ENCODE measurements around the gene PRRX1. TPM values are rescaled to one million over a fixed set of nuclear protein-coding genes. Genes with fewer than 3 reads are reported as not detected.

Gene PRRX1
- total RNA-seq, 2 donors from 2014 or later, result 66.6 to 171 TPM

DNA sequence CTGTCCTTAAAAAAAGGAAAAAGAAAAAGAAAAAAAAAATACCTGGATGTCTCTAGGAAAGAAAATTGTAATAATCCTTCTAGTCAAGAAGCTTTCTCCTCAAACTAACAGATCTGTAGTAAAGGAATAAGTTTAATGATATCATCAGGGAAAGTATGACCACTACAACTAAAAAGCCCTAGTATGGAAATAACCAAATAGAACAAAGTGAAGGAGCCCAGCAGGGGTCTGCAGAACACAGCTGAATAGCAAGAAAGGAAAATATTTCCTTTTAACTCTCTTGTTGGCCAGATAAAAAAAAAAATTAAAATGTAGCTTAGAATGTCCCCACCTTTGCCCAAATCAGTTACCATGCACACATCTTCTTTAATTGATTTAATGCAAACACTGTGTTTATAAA is 43.2 kb downstream of the PRRX1 start:
- no peak for TF ChIP-seq CTCF (IDR thresholded peaks at IDR 0.05)
- H3K27me3 ChIP-seq (replicated peaks; ENCODE audit: insufficient read depth), result no peaks in the 10 kb centered on the region
- no peaks in the 10 kb centered on the region for H3K36me3 ChIP-seq
- H3K4me3 ChIP-seq, result no peak overlapping the region
- H3K27ac ChIP-seq, result peak overlapping the region; percentile 77 to 96
- H3K9me3 ChIP-seq, result no peaks in the 10 kb centered on the region
- H3K4me1 ChIP-seq (ENCODE audit: control insufficient read depth in 1 of 2, low read depth in 2 of 2), result peaks cover 50 to 81% of the 10 kb centered on the region in 2 donors
- no peak for DNase-seq (ENCODE audit: low spot score)
- ATAC-seq (ENCODE audit: insufficient number of reproducible peaks, low FRiP score, low read depth), result no peak

DNA sequence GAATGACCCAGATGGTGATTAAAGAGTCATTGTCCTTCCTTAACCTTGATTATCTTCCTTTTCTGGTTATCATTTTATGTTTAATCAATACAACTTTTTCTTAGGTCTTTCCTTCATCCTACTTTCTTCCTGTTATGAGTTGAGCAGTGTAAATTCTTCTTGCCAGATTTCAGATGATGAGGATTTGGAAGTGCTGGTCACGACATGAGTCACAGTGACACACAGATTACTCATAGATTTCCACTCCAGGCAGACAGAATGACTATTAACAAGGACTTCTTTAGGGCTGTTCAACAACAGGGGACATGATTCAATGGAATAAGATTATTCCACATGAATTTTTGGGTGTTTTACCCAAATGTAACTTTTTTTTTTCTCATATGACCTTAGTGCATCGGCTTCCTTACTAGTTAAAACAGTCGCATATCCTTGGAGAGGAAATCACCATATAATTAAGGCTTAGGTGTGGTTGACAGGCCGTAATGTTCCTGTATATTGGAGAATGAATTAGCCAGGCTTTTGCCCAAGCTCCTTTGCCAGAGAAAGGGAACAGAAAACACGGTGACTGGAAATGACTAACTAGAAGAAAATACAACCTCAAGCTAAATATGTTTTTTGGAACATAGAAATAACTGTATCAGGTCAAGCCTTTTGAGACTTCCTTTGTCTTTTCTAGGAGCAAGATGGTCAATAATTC is 44.2 kb downstream of the PRRX1 start:
- Histone ChIP-seq H3K4me1 (ENCODE audit: control insufficient read depth in 1 of 2, low read depth in 2 of 2) (peaks cover 50 to 84% of the 10 kb centered on the region in 2 donors), H3K4me3 (peak overlapping the region; percentile 24), H3K27me3 (replicated peaks; ENCODE audit: insufficient read depth) (no peaks in the 10 kb centered on the region), H3K9me3 (no peaks in the 10 kb centered on the region), H3K27ac (peak overlapping the region; percentile 77 to 96), H3K36me3 (no peaks in the 10 kb centered on the region)
- DNase-seq (ENCODE audit: low spot score), result no peak
- no peak for TF ChIP-seq CTCF (IDR thresholded peaks at IDR 0.05)
- ATAC-seq (ENCODE audit: insufficient number of reproducible peaks, low FRiP score, low read depth), result peak; percentile 96

DNA sequence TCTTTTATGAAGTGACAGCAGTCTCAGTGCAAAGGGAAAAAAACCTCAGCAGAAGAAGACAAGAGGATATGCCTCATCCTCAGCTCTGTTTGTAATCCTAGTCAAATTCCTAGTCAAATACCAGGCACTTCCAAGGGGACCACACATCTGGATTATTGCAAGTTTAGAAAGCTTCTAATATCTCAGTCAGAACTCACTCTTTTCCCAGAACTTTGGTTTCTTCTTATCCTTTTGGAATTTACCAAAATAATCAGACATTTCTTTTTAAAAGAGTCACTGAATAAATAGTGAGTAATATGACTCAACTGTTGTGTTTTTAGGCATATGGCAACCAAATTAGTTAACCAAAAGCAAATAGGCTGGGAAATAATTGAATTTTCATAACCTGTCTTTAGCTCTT is 47.8 kb downstream of the PRRX1 start:
- Histone ChIP-seq H3K36me3 (no peaks in the 10 kb centered on the region), H3K27me3 (replicated peaks; ENCODE audit: insufficient read depth) (no peaks in the 10 kb centered on the region), H3K27ac (peak overlapping the region; percentile 77 to 96), H3K9me3 (no peaks in the 10 kb centered on the region), H3K4me1 (ENCODE audit: control insufficient read depth in 1 of 2, low read depth in 2 of 2) (peaks cover 31 to 71% of the 10 kb centered on the region in 2 donors), H3K4me3 (no peak overlapping the region)
- DNase-seq (ENCODE audit: low spot score) (no peak), ATAC-seq (ENCODE audit: insufficient number of reproducible peaks, low FRiP score, low read depth) (no peak)
- no peak for TF ChIP-seq CTCF (IDR thresholded peaks at IDR 0.05)

- no peak overlapping the region for H3K4me3 ChIP-seq
- H3K27ac ChIP-seq, result peak overlapping the region in 1 of 2 donors; percentile 2
- DNase-seq (ENCODE audit: low spot score) (no peak), ATAC-seq (ENCODE audit: insufficient number of reproducible peaks, low FRiP score, low read depth) (no peak)
- peaks cover 15 to 70% of the 10 kb centered on the region in 2 donors for H3K4me1 ChIP-seq (ENCODE audit: control insufficient read depth in 1 of 2, low read depth in 2 of 2)
- no peak for TF ChIP-seq CTCF (IDR thresholded peaks at IDR 0.05)
- no peaks in the 10 kb centered on the region for H3K36me3 ChIP-seq
- no peaks in the 10 kb centered on the region for H3K9me3 ChIP-seq
- H3K27me3 ChIP-seq (replicated peaks; ENCODE audit: insufficient read depth), result no peaks in the 10 kb centered on the region
These were observed 50.2 kb downstream of the PRRX1 start for GRCh38 chr1:170714163-170714562.

DNA sequence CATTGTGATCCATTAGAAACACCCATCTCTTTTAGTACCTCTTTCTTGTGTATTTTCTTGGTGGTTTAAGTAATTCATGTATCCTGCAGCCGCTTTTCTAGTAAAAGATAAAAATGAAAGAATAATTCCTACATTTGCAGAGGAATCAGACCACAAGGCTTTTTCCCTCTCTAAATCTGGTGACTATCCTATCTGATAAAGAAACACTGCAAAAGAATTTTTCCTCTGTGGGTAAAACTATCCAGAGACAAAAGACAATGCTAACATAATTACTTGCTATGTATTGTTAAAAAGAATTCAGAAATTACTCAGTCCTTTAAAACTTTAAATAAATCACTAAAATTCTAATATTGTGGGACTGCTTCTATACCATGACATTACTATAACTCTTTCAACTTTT is 51.0 kb downstream of the PRRX1 start:
- ATAC-seq (ENCODE audit: insufficient number of reproducible peaks, low FRiP score, low read depth) (no peak), DNase-seq (ENCODE audit: low spot score) (no peak)
- Histone ChIP-seq H3K9me3 (no peaks in the 10 kb centered on the region), H3K27me3 (replicated peaks; ENCODE audit: insufficient read depth) (no peaks in the 10 kb centered on the region), H3K27ac (no peak overlapping the region), H3K36me3 (peaks cover 4% of the 10 kb centered on the region), H3K4me1 (ENCODE audit: control insufficient read depth in 1 of 2, low read depth in 2 of 2) (peaks cover 10 to 63% of the 10 kb centered on the region in 2 donors), H3K4me3 (no peak overlapping the region)
- TF ChIP-seq CTCF (IDR thresholded peaks at IDR 0.05), result no peak

All from thoracic aorta (tissue), 2 donors.